ENCODE data around the gene OR52B6. TPM values are rescaled to one million over a fixed set of nuclear protein-coding genes. Genes with fewer than 3 reads are reported as not detected.

The OR52B6 gene
- total RNA-seq, 1 donor from 2014 or later, result not detected

GRCh38 chr11:5556596-5557188 lies 24.0 kb upstream of the OR52B6 start:
- Mint-ChIP-seq H3K27me3 (peaks cover 6% of the 10 kb centered on the region), H3K36me3 (ENCODE audit: low read depth) (no peaks in the 10 kb centered on the region), H3K4me1 (no peaks in the 10 kb centered on the region), H3K9me3 (no peaks in the 10 kb centered on the region), H3K27ac (no peak overlapping the region), H3K4me3 (no peak overlapping the region)
- TF ChIP-seq CTCF (IDR thresholded peaks at IDR 0.05), result no peak
- ChIA-PET POLR2A (no interaction called here), CTCF (no interaction called here)
- no peak for ATAC-seq (ENCODE audit: low read depth)
- intact Hi-C loops (cut with micrococcal nuclease), result no loop called here
- DNase-seq, result no peak

GRCh38 chr11:5557751-5558150 lies 22.9 kb upstream of the OR52B6 start:
- no peak overlapping the region for H3K4me3 Mint-ChIP-seq

GRCh38 chr11:5564259-5565019 lies 16.2 kb upstream of the OR52B6 start:
- intact Hi-C loops (cut with micrococcal nuclease), result no loop called here
- ATAC-seq (ENCODE audit: low read depth), result no peak
- CTCF ChIA-PET, result no interaction called here

More at GRCh38 chr11:5557751-5558150, 22.9 kb upstream of the OR52B6 start:
- H3K36me3 Mint-ChIP-seq (ENCODE audit: low read depth), result no peaks in the 10 kb centered on the region
- H3K4me1 Mint-ChIP-seq, result no peaks in the 10 kb centered on the region
- DNase-seq, result no peak
- CTCF ChIA-PET, result no interaction called here
- H3K9me3 Mint-ChIP-seq, result no peaks in the 10 kb centered on the region
- POLR2A ChIA-PET, result no interaction called here
- no peak overlapping the region for H3K27ac Mint-ChIP-seq
- TF ChIP-seq CTCF (IDR thresholded peaks at IDR 0.05), result no peak
- no peak for ATAC-seq (ENCODE audit: low read depth)
- intact Hi-C loops (cut with micrococcal nuclease), result no loop called here
- peaks cover 6% of the 10 kb centered on the region for H3K27me3 Mint-ChIP-seq

GRCh38 chr11:5574654-5575053 lies 6.0 kb upstream of the OR52B6 start:
- H3K4me1 Mint-ChIP-seq, result no peaks in the 10 kb centered on the region
- DNase-seq (no peak), ATAC-seq (ENCODE audit: low read depth) (no peak)
- H3K4me3 Mint-ChIP-seq, result no peak overlapping the region
- H3K27me3 Mint-ChIP-seq, result no peaks in the 10 kb centered on the region
- no peaks in the 10 kb centered on the region for H3K9me3 Mint-ChIP-seq
- no peaks in the 10 kb centered on the region for H3K36me3 Mint-ChIP-seq (ENCODE audit: low read depth)
- TF ChIP-seq CTCF (IDR thresholded peaks at IDR 0.05), result no peak
- intact Hi-C loops (cut with micrococcal nuclease), result no loop called here
- CTCF ChIA-PET, result no interaction called here
- POLR2A ChIA-PET, result no interaction called here
- H3K27ac Mint-ChIP-seq, result no peak overlapping the region

More at GRCh38 chr11:5564259-5565019, 16.2 kb upstream of the OR52B6 start:
- Mint-ChIP-seq H3K36me3 (ENCODE audit: low read depth) (no peaks in the 10 kb centered on the region), H3K9me3 (peaks cover 3% of the 10 kb centered on the region), H3K27ac (no peak overlapping the region), H3K4me3 (no peak overlapping the region), H3K4me1 (no peaks in the 10 kb centered on the region), H3K27me3 (no peaks in the 10 kb centered on the region)
- TF ChIP-seq CTCF (IDR thresholded peaks at IDR 0.05), result no peak
- POLR2A ChIA-PET, result no interaction called here
- no peak for DNase-seq

GRCh38 chr11:5575152-5575551 lies 5.5 kb upstream of the OR52B6 start:
- no peak for ATAC-seq (ENCODE audit: low read depth)
- POLR2A ChIA-PET, result no interaction called here
- no peak for TF ChIP-seq CTCF (IDR thresholded peaks at IDR 0.05)
- Mint-ChIP-seq H3K27ac (no peak overlapping the region), H3K36me3 (ENCODE audit: low read depth) (no peaks in the 10 kb centered on the region), H3K27me3 (no peaks in the 10 kb centered on the region), H3K4me3 (no peak overlapping the region), H3K4me1 (no peaks in the 10 kb centered on the region), H3K9me3 (no peaks in the 10 kb centered on the region)
- intact Hi-C loops (cut with micrococcal nuclease), result no loop called here
- DNase-seq, result no peak
- CTCF ChIA-PET, result no interaction called here

Measured in activated B cell treated with CpG ODN at 0.5 μM for 24 hours (primary cell).